Right cardiac atrium (tissue), 5 donors: Measurements from ENCODE around the gene ANKRD34A. TPM values are rescaled to one million over a fixed set of nuclear protein-coding genes. Genes with fewer than 3 reads are reported as not detected.

Experiments
- ATAC-seq, 2 donors: fragments of 200-7000 bp; cut with Tn5 transposase; one replicate each; pipeline versions ENCODE4 v1.8.0 to v1.9.1; 2020; ENCODE audit warnings: moderate library complexity in 2 of 2, mild to moderate bottlenecking in 1 of 2
- DNase-seq, 3 donors: peaks; one replicate each; pipeline ENCODE4 v3.0.0-alpha.2; 2020
- H3K27ac ChIP-seq: one replicate; pipeline ENCODE4 v1.5.1; 2013; ENCODE audit warnings: mild to moderate bottlenecking, low read length, control low read depth, moderate library complexity
- H3K27me3 ChIP-seq: one replicate; pipeline ENCODE4 v1.6.1; 2013; ENCODE audit not compliant: control insufficient read depth, insufficient read depth
- H3K4me1 ChIP-seq: one replicate; pipeline ENCODE4 v1.6.1; 2013; ENCODE audit warnings: low read length; ENCODE audit not compliant: control insufficient read depth, insufficient read depth
- H3K4me3 ChIP-seq: one replicate; pipeline ENCODE4 v1.5.1; 2013; ENCODE audit warnings: low read length, control low read depth
- H3K9me3 ChIP-seq: one replicate; pipeline ENCODE4 v1.6.1; 2013; ENCODE audit warnings: low read length; ENCODE audit not compliant: control insufficient read depth
- WGBS: extraction: QIAGEN DNeasy Blood & Tissue Kit; methylation state at CpG from one replicate; pipeline ENCODE4 v1.1.7; 2013; 5-methylcytosine and 5-hydroxymethylcytosine counted together
- intact Hi-C, 4 donors: fragments of 100-400 bp; cut with DNase I; formaldehyde crosslinking; loops; one replicate each; pipeline versions ENCODE4 v1.11.0 to v1.14.0; 2022 to 2023
- polyA plus RNA-seq: library from polyadenylated mRNA; stranded (reverse); fragments of 200-250 nt; gene quantifications from one replicate; pipeline ENCODE4 v1.2.3, GENCODE V29; 2013
- total RNA-seq, 4 donors: library from RNA; stranded (reverse); fragmentation: NEBNext Ultra II Directional; extraction: Animal tissue kit (Norgen Biotek cat#: 25700); gene quantifications; one replicate each; pipeline ENCODE4 v1.2.1, GENCODE V29; 2021
- donor health status: healthy with polysubstance abuse.
- donor health status: DM: no; HTN: yes; CAD: no.
- donor health status: DM: no; HTN: no; CAD: no.
- donor health status: DM: no; HTN: yes; CAD: no; lungs with severe emphysema.
- donor health status: DM: yes; HTN: yes; CAD: no.

Gene ANKRD34A
- total and polyA plus RNA-seq, 5 donors: 1.7 to 3.9 (median 3.6) TPM

GRCh38 chr1:145978854-145979745 lies 14.7 kb upstream of the ANKRD34A start:
- DNase-seq (peak; percentile 93 to 96 (median 94)), ATAC-seq (peak; percentile 95 to 97)
- intact Hi-C loops: loop anchor here in 1 of 4 donors (5.0 kb wide), 1 partner anchor 33 kb away; no protein-coding TSS in a partner anchor
- peak overlapping the region; percentile 100 for H3K27ac ChIP-seq
- H3K27me3 ChIP-seq: no peaks in the 10 kb centered on the region
- WGBS: 3% methylated on average over 9 of the region's 9 CpGs
- H3K4me3 ChIP-seq: peak overlapping the region; percentile 39
- peaks cover 27% of the 10 kb centered on the region for H3K4me1 ChIP-seq
- no peaks in the 10 kb centered on the region for H3K9me3 ChIP-seq

GRCh38 chr1:145978471-145978853 lies 14.1 kb upstream of the ANKRD34A start:
- no peak for DNase-seq
- no peaks in the 10 kb centered on the region for H3K27me3 ChIP-seq
- peak overlapping the region; percentile 100 for H3K27ac ChIP-seq
- H3K9me3 ChIP-seq: no peaks in the 10 kb centered on the region
- intact Hi-C loops: loop anchor here in 1 of 4 donors (5.0 kb wide), 1 partner anchor 34 kb away; no protein-coding TSS in a partner anchor
- H3K4me3 ChIP-seq: peak overlapping the region; percentile 39
- peaks cover 27% of the 10 kb centered on the region for H3K4me1 ChIP-seq
- no peak for ATAC-seq

GRCh38 chr1:145977486-145978470 lies 13.4 kb upstream of the ANKRD34A start:
- DNase-seq (peak; percentile 68 to 86 (median 76)), ATAC-seq (peak; percentile 10 to 42)
- 10% methylated on average over 9 of the region's 9 CpGs for WGBS
- H3K27me3 ChIP-seq: no peaks in the 10 kb centered on the region
- H3K4me3 ChIP-seq: no peak overlapping the region
- no peaks in the 10 kb centered on the region for H3K9me3 ChIP-seq
- H3K27ac ChIP-seq: peak overlapping the region; percentile 97
- H3K4me1 ChIP-seq: peaks cover 25% of the 10 kb centered on the region
- intact Hi-C loops: loop anchor here in 3 of 4 donors (2.0 to 5.0 kb wide), 3 partner anchors 29 to 35 kb away; no protein-coding TSS in a partner anchor

- Histone ChIP-seq H3K4me3 (no peak overlapping the region), H3K9me3 (no peaks in the 10 kb centered on the region), H3K27ac (peak overlapping the region; percentile 19), H3K4me1 (peaks cover 20% of the 10 kb centered on the region), H3K27me3 (no peaks in the 10 kb centered on the region)
- intact Hi-C loops: loop anchor here in 3 of 4 donors (2.0 to 5.0 kb wide), 3 partner anchors 30 to 35 kb away; no protein-coding TSS in a partner anchor
- 73% methylated on average over 5 of the region's 5 CpGs for WGBS
- ATAC-seq (no peak), DNase-seq (no peak)
Observed at GRCh38 chr1:145977016-145977415, 12.6 kb upstream of the ANKRD34A start.

GRCh38 chr1:145975216-145975615 lies 10.8 kb upstream of the ANKRD34A start:
- no peak for ATAC-seq
- no peak for DNase-seq

GRCh38 chr1:145974721-145975120 lies 10.3 kb upstream of the ANKRD34A start:
- WGBS: 79% methylated on average over 7 of the region's 7 CpGs
- ATAC-seq (no peak), DNase-seq (no peak)
- Histone ChIP-seq H3K27ac (no peak overlapping the region), H3K27me3 (no peaks in the 10 kb centered on the region), H3K9me3 (no peaks in the 10 kb centered on the region), H3K4me1 (peaks cover 7% of the 10 kb centered on the region), H3K4me3 (no peak overlapping the region)
- intact Hi-C loops: loop anchor here in 1 of 4 donors (5.0 kb wide), 1 partner anchor 38 kb away; no protein-coding TSS in a partner anchor

More at GRCh38 chr1:145975216-145975615, 10.8 kb upstream of the ANKRD34A start:
- no peak overlapping the region for H3K4me3 ChIP-seq
- 63% methylated on average over 4 of the region's 4 CpGs for WGBS
- no peaks in the 10 kb centered on the region for H3K27me3 ChIP-seq
- H3K27ac ChIP-seq: no peak overlapping the region
- peaks cover 11% of the 10 kb centered on the region for H3K4me1 ChIP-seq
- H3K9me3 ChIP-seq: no peaks in the 10 kb centered on the region
- intact Hi-C loops: loop anchor here in 1 of 4 donors (5.0 kb wide), 1 partner anchor 37 kb away; no protein-coding TSS in a partner anchor

- DNase-seq (no peak), ATAC-seq (no peak)
- no peak overlapping the region for H3K27ac ChIP-seq
- no peak overlapping the region for H3K4me3 ChIP-seq
- 81% methylated on average over 7 of the region's 7 CpGs for WGBS
- no peaks in the 10 kb centered on the region for H3K4me1 ChIP-seq
- intact Hi-C loops: no loop called here
- H3K9me3 ChIP-seq: no peaks in the 10 kb centered on the region
- no peaks in the 10 kb centered on the region for H3K27me3 ChIP-seq
Observed at GRCh38 chr1:145972580-145972979, 8.2 kb upstream of the ANKRD34A start.

GRCh38 chr1:145967288-145967687 lies 2.9 kb upstream of the ANKRD34A start:
- Histone ChIP-seq H3K27me3 (no peaks in the 10 kb centered on the region), H3K4me1 (peaks cover 8% of the 10 kb centered on the region), H3K27ac (no peak overlapping the region), H3K4me3 (no peak overlapping the region), H3K9me3 (no peaks in the 10 kb centered on the region)
- intact Hi-C loops: loop anchor here in 2 of 4 donors (5.0 to 10.0 kb wide), 2 partner anchors 40 to 72 kb away; no protein-coding TSS in a partner anchor
- no peak for DNase-seq
- 94% methylated on average over 2 of the region's 2 CpGs for WGBS
- ATAC-seq: no peak

- DNase-seq (no peak), ATAC-seq (no peak)
- intact Hi-C loops: loop anchor here in 2 of 4 donors (5.0 to 10.0 kb wide), 2 partner anchors 42 to 70 kb away; no protein-coding TSS in a partner anchor
- Histone ChIP-seq H3K27ac (no peak overlapping the region), H3K27me3 (no peaks in the 10 kb centered on the region), H3K4me1 (peaks cover 8% of the 10 kb centered on the region), H3K4me3 (peak overlapping the region; percentile 76), H3K9me3 (no peaks in the 10 kb centered on the region)
- WGBS: 2% methylated on average over 5 of the region's 5 CpGs
Observed at GRCh38 chr1:145965119-145965744, 857 bp upstream of the ANKRD34A start.
